ENCODE data around the gene PTN.

The PTN gene

DNA sequence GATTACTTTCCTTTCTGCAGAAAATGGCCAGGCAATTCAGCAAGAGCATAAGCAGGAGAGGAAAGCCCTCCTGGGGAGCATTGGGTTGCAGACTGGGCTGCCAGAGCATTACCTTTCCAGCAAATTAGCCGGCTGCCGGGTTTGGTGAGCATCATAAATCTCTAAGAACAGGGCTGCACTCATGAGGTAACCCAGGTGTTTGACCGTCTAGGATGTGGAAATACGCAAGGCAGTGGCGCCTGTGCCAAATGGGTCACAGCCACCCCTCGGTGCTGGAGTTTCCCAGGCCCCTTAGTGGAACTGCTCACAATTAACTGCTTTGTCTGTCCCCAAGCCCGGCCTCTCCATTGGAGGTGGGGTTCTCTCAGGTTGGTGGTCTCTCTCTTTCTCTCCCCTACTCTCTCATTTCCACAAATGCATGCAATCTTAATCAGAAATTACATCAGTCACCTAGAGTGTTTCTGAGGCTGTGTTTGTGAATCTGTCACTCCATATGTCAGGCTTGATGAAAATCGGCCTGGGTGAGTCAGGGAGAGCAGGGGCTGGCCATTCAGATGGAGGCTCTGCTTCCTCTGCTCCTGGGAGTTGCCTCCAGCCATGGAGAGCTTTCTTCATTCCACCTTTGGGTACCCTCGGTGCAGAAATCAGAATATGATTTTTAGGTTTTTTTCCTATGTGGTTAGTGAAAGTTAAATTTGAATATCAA lies 26.7 kb downstream of the PTN start:
- no peaks in the 10 kb centered on the region for H3K4me1 ChIP-seq (ENCODE audit: insufficient read depth, low read length)
- no peaks in the 10 kb centered on the region for H3K27me3 ChIP-seq (ENCODE audit: control insufficient read depth in 1 of 2, insufficient read depth in 2 of 2, low read length in 2 of 2)
- no peaks in the 10 kb centered on the region for H3K36me3 ChIP-seq (ENCODE audit: insufficient read depth, low read length)
- no peak overlapping the region for H3K4me3 ChIP-seq (ENCODE audit: low read depth in 1 of 2, low read length in 2 of 2)
- no peak overlapping the region for H3K27ac ChIP-seq (ENCODE audit: low read depth, low read length)
- H3K9ac ChIP-seq (ENCODE audit: low read length) = no peak overlapping the region
- no peaks in the 10 kb centered on the region for H3K9me3 ChIP-seq (ENCODE audit: low read length)

DNA sequence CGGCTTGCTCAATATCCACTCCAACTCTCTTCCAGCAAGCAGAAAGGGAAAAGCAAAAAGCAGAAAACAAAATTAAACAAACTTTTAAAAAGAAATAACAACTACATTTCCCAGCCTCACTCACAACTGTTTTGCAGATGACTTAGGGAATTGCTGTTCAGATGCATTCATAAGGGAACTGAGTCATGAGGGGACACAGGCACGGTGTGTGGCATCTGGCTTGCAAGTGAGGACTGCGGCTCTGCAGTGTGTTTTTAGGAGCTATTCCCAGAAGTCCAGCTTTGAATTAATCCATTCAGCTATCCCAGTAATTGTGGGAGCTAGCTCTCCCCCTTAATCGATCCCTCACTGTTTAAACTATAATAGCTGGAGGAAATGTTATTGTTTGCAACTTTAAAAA lies 30.3 kb downstream of the PTN start:
- Histone ChIP-seq H3K9ac (ENCODE audit: low read length) (no peak overlapping the region), H3K27me3 (ENCODE audit: control insufficient read depth in 1 of 2, insufficient read depth in 2 of 2, low read length in 2 of 2) (no peaks in the 10 kb centered on the region), H3K4me3 (ENCODE audit: low read depth in 1 of 2, low read length in 2 of 2) (no peak overlapping the region), H3K27ac (ENCODE audit: low read depth, low read length) (no peak overlapping the region), H3K4me1 (ENCODE audit: insufficient read depth, low read length) (no peaks in the 10 kb centered on the region), H3K36me3 (ENCODE audit: insufficient read depth, low read length) (no peaks in the 10 kb centered on the region), H3K9me3 (ENCODE audit: low read length) (no peaks in the 10 kb centered on the region)

DNA sequence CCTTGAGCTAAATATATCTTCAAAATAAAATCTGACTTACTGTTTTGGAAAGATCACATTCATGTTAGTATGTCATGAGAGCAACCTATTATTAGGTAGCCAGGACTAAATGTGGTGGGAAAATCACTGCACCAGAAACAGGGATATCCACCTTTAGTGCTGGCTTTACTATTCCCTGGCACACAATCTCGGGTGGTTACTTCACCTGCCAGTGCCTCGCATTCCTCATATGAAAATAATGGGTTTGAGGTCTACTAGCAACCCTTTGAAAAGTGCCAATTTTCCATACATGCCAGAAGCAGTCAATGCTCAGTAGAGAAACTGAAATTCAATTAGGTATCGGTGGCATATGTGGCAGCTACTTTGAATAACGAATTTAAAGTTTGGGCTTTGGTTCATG lies 36.8 kb downstream of the PTN start:
- Histone ChIP-seq H3K36me3 (ENCODE audit: insufficient read depth, low read length) (no peaks in the 10 kb centered on the region), H3K9ac (ENCODE audit: low read length) (no peak overlapping the region), H3K4me3 (ENCODE audit: low read depth in 1 of 2, low read length in 2 of 2) (no peak overlapping the region), H3K4me1 (ENCODE audit: insufficient read depth, low read length) (no peaks in the 10 kb centered on the region), H3K27ac (ENCODE audit: low read depth, low read length) (no peak overlapping the region), H3K9me3 (ENCODE audit: low read length) (no peaks in the 10 kb centered on the region), H3K27me3 (ENCODE audit: control insufficient read depth in 1 of 2, insufficient read depth in 2 of 2, low read length in 2 of 2) (no peaks in the 10 kb centered on the region)

DNA sequence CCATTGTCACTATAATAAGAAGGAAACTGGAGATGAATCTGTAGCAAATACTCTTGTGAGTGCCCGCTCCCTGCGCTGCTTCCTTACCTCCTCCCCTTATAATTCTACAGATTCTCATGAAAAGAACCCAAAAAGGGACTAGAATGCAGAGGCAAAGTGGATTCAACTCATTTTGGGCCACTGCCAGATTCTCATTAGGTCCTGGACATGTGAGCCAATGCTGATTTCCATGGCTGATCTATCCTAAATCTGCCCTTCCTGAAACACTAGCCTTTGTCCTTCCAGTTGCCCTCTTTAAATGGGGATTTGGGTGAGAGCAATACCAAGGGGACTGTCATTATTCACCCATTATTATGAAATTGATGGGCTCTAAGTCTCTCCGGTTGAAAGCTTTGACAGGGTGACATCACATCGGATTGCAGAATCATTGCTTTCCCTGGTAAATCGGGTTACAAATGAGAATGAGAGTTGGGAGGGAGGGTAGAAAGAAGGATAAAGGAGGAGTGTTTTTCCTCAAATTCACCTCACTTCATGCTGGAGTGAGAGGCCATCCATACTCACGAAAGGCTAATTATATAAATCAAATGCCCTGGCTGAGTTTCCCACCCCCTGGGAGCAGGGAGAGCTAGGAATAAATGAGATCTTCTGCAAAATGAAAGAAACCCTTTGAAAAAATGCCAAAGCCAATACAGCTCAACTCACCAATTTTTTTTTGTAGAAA lies 37.5 kb downstream of the PTN start:
- no peak overlapping the region for H3K4me3 ChIP-seq (ENCODE audit: low read depth in 1 of 2, low read length in 2 of 2)
- H3K9me3 ChIP-seq (ENCODE audit: low read length) = no peaks in the 10 kb centered on the region
- no peaks in the 10 kb centered on the region for H3K36me3 ChIP-seq (ENCODE audit: insufficient read depth, low read length)
- no peak overlapping the region for H3K27ac ChIP-seq (ENCODE audit: low read depth, low read length)
- no peak overlapping the region for H3K9ac ChIP-seq (ENCODE audit: low read length)
- no peaks in the 10 kb centered on the region for H3K4me1 ChIP-seq (ENCODE audit: insufficient read depth, low read length)
- H3K27me3 ChIP-seq (ENCODE audit: control insufficient read depth in 1 of 2, insufficient read depth in 2 of 2, low read length in 2 of 2) = no peaks in the 10 kb centered on the region

DNA sequence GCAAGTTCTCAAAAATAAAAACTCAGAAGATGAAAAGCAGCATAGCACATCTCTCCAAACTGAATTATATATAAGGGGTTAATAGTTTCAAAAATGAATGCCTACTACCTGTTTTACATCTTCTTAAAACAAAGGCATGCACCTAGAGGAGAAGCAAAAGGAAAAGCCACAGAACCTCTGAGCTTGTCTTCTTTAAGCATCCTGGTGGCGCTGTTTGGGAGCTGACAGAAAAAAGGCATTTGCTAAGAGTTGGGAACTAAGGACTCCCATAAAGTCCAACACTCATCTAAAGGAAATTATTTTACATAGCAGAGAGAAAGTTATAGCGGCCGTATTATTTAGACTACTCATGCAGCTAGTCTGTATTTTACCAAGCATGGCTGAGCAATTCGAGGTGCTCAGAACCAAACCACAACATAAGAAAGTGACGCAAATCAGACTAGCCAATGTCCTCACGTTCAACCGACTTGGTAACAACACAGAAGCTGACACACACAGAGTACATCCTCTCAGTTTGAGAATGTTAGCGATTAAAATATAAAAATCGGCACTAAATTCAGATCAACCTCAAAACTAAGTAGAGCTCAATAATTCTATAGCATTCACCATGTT lies 38.8 kb downstream of the PTN start:
- Histone ChIP-seq H3K27me3 (ENCODE audit: control insufficient read depth in 1 of 2, insufficient read depth in 2 of 2, low read length in 2 of 2) (no peaks in the 10 kb centered on the region), H3K4me3 (ENCODE audit: low read depth in 1 of 2, low read length in 2 of 2) (no peak overlapping the region), H3K4me1 (ENCODE audit: insufficient read depth, low read length) (no peaks in the 10 kb centered on the region), H3K27ac (ENCODE audit: low read depth, low read length) (no peak overlapping the region), H3K36me3 (ENCODE audit: insufficient read depth, low read length) (no peaks in the 10 kb centered on the region), H3K9me3 (ENCODE audit: low read length) (no peaks in the 10 kb centered on the region), H3K9ac (ENCODE audit: low read length) (no peak overlapping the region)

DNA sequence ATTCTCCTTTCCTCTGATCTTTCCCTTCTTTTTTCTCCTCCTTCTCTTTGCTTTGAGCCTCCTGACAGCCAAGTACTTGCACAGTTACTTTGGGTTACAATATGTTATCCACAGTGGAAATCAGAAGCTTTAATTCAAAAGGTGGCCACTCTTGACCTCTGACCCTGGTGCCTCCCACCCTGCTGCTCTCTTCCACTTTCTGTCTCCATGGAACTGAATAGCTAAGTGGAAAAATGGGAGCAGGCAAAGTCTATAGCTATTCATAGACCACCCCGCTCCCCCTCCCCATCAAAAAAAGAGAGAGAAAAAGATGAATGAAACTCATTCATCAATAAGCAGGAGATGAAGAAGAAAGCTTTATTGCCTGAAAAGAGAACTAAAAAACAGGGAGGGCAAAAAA lies 39.4 kb downstream of the PTN start:
- Histone ChIP-seq H3K4me1 (ENCODE audit: insufficient read depth, low read length) (no peaks in the 10 kb centered on the region), H3K9ac (ENCODE audit: low read length) (no peak overlapping the region)

DNA sequence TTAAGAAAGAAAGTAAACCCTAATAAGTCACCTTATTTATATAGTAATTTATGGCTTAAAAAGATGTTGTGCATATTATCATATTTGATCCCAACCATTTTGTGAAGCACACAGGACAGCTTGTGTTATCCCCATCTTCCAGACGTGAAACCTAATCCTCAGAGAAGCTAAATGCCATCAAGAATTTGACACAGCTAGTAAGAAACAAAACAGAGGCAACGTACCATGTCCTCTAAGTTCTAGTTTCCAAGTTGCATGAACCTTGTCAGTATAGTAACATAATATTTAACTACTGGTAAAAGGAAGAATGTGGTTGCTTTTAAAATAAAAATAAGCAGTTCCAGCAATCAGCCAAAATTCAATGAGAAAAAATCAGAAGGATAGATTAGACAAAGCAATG lies 41.5 kb downstream of the PTN start:
- Histone ChIP-seq H3K9me3 (ENCODE audit: low read length) (no peaks in the 10 kb centered on the region), H3K27ac (ENCODE audit: low read depth, low read length) (no peak overlapping the region), H3K4me3 (ENCODE audit: low read depth in 1 of 2, low read length in 2 of 2) (no peak overlapping the region), H3K9ac (ENCODE audit: low read length) (no peak overlapping the region), H3K4me1 (ENCODE audit: insufficient read depth, low read length) (no peaks in the 10 kb centered on the region), H3K36me3 (ENCODE audit: insufficient read depth, low read length) (no peaks in the 10 kb centered on the region), H3K27me3 (ENCODE audit: control insufficient read depth in 1 of 2, insufficient read depth in 2 of 2, low read length in 2 of 2) (no peaks in the 10 kb centered on the region)

More for the DNA sequence above, 39.4 kb downstream of the PTN start:
- Histone ChIP-seq H3K27ac (ENCODE audit: low read depth, low read length) (no peak overlapping the region), H3K4me3 (ENCODE audit: low read depth in 1 of 2, low read length in 2 of 2) (no peak overlapping the region), H3K9me3 (ENCODE audit: low read length) (no peaks in the 10 kb centered on the region), H3K27me3 (ENCODE audit: control insufficient read depth in 1 of 2, insufficient read depth in 2 of 2, low read length in 2 of 2) (no peaks in the 10 kb centered on the region), H3K36me3 (ENCODE audit: insufficient read depth, low read length) (no peaks in the 10 kb centered on the region)

DNA sequence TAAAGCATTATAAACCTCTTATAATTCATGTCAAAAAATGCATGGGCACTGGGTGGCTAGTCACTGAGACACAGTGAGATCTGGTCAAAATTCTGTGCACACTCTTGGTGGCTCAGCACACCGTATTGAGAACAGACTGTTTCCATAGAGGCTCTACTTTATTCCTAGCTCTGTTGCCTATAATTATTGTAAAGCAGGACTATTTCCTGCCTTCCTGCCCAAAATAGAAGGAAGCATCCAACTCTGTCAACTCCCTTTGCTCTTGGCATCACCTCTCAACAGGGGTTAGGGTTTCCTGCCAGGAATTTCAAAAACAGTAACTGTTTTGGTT lies 45.1 kb downstream of the PTN start:
- no peak overlapping the region for H3K4me3 ChIP-seq (ENCODE audit: low read depth in 1 of 2, low read length in 2 of 2)
- H3K9me3 ChIP-seq (ENCODE audit: low read length) = no peaks in the 10 kb centered on the region
- no peak overlapping the region for H3K9ac ChIP-seq (ENCODE audit: low read length)
- no peak overlapping the region for H3K27ac ChIP-seq (ENCODE audit: low read depth, low read length)
- H3K4me1 ChIP-seq (ENCODE audit: insufficient read depth, low read length) = no peaks in the 10 kb centered on the region
- no peaks in the 10 kb centered on the region for H3K27me3 ChIP-seq (ENCODE audit: control insufficient read depth in 1 of 2, insufficient read depth in 2 of 2, low read length in 2 of 2)
- H3K36me3 ChIP-seq (ENCODE audit: insufficient read depth, low read length) = no peaks in the 10 kb centered on the region

DNA sequence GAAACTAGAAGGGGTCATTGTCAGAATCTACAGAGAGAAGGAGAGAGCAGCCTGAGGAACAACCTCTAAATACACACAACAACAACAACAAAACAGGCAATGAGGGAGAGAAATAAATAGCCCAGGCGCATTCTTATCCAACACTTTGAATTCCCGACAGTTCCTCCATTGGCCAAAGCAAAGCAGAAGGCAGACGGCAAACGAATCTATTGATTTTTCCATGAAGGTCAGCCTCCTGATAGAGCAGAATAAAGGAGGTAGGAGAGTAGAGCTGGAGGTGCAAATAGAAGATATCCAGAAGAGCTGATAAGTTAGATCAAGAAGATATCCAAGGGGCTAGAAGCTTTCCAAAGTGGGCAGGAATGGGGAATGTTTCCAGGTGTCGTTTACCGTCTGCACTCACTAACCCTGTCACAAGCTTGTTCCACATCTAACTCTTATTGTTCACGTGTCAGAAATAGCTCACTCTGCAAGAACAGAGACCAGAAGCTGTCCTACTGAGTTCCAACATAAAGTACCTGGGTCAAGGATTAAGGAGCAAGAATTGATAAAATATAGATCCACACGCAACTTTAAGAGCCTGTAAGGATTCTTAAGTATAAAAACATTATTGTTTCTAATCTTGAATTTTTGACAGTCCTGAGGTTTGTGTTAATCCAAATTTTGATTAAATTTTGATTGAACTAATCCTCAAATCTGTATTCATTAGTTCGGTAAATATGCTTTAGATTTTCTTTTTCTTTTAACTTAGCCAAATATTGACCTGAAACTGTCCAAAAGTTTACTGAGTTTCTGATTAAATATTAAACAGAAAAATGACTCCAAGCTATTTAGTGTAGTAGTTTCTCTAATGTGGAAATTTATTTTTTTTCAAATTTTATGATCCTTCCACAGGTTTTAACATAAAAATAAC lies 45.7 kb downstream of the PTN start:
- Histone ChIP-seq H3K36me3 (ENCODE audit: insufficient read depth, low read length) (no peaks in the 10 kb centered on the region), H3K9ac (ENCODE audit: low read length) (no peak overlapping the region), H3K9me3 (ENCODE audit: low read length) (no peaks in the 10 kb centered on the region), H3K4me1 (ENCODE audit: insufficient read depth, low read length) (no peaks in the 10 kb centered on the region), H3K4me3 (ENCODE audit: low read depth in 1 of 2, low read length in 2 of 2) (no peak overlapping the region), H3K27ac (ENCODE audit: low read depth, low read length) (no peak overlapping the region), H3K27me3 (ENCODE audit: control insufficient read depth in 1 of 2, insufficient read depth in 2 of 2, low read length in 2 of 2) (no peaks in the 10 kb centered on the region)

DNA sequence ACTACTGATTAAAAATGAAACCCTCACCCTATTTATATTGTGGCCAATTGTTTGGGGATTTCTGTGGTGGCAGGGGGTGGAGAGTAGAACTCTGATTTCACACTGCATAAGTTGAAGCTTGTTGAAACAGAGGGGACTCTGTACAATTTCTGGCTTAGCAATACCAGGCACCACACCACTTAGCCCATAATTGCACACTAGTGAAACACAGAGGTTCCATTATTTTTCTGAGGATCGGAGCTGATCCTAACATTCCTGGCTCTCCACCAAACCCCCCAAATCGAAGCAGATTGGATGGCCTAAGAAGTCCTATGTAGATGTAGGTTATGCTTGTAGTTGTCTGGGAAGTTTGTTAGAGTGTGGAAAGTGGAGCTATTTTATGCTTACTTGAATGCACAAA lies 47.0 kb downstream of the PTN start:
- Histone ChIP-seq H3K27me3 (ENCODE audit: control insufficient read depth in 1 of 2, insufficient read depth in 2 of 2, low read length in 2 of 2) (no peaks in the 10 kb centered on the region), H3K4me1 (ENCODE audit: insufficient read depth, low read length) (no peaks in the 10 kb centered on the region), H3K9me3 (ENCODE audit: low read length) (no peaks in the 10 kb centered on the region), H3K4me3 (ENCODE audit: low read depth in 1 of 2, low read length in 2 of 2) (no peak overlapping the region), H3K27ac (ENCODE audit: low read depth, low read length) (no peak overlapping the region), H3K9ac (ENCODE audit: low read length) (no peak overlapping the region), H3K36me3 (ENCODE audit: insufficient read depth, low read length) (no peaks in the 10 kb centered on the region)

DNA sequence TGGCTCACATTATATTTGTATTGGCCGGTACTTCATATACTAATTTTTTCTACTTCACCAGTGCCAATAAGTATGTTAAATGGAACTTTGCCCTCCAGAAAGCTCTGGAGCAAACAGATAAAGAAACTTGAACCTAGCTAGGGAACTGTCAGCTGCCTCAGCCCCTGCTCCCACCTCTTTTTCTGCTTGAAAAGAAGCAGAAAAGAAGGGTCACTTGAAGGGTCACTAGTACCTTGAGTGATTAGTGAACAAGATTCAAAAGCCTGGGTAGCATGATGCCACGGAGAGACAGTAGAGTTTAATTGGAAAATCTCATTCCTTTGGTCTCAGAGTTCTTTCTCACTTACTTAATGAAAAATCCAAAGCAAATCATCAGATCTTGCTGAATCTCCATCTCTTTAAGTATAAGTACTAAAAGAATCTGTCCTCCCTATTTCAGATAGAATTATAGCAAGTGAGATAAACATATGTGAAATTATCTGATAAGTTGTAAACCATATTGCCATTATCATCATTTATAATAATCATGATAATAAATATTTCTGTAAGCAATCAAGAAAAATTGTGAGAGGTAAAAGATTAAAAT lies 47.7 kb downstream of the PTN start:
- Histone ChIP-seq H3K27me3 (ENCODE audit: control insufficient read depth in 1 of 2, insufficient read depth in 2 of 2, low read length in 2 of 2) (no peaks in the 10 kb centered on the region), H3K4me1 (ENCODE audit: insufficient read depth, low read length) (no peaks in the 10 kb centered on the region), H3K36me3 (ENCODE audit: insufficient read depth, low read length) (no peaks in the 10 kb centered on the region), H3K27ac (ENCODE audit: low read depth, low read length) (no peak overlapping the region), H3K9me3 (ENCODE audit: low read length) (no peaks in the 10 kb centered on the region), H3K9ac (ENCODE audit: low read length) (no peak overlapping the region), H3K4me3 (ENCODE audit: low read depth in 1 of 2, low read length in 2 of 2) (no peak overlapping the region)

Measured in muscle layer of colon (tissue), 2 donors.